GM21529 (cell line): ENCODE results near the gene ZNF496.

Source experiments
- ATAC-seq: cut with Tn5 transposase; IDR thresholded peaks from one replicate; pipeline ENCODE4 v1.9.1; 2021; ENCODE audit not compliant: unreplicated experiment

Gene ZNF496

GRCh38 chr1:247329097-247329617 is 2.5 kb downstream of the ZNF496 start:
- ATAC-seq: no peak

DNA sequence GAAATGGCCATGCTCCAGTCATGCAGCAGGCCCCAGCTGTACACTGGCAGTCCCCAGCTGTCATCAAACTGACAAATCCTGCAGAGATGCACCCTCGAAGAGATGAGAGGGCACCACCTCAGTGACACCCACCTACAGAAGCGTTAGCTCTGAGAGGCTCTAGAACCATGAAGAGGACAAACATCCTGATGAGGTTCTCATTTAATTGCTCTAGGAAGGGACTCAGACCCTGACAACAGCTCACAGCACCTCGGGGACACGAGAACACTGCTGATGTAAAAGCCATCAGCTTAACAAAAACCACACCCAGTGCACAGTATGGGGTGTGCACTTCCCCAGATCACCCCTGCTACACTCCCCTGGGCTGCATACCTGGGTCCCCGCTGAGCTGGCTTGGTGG is 3.4 kb downstream of the ZNF496 start:
- no peak for ATAC-seq

- no peak for ATAC-seq
Observed at GRCh38 chr1:247326411-247327130, 5.1 kb downstream of the ZNF496 start.

- ATAC-seq: no peak
Observed at GRCh38 chr1:247324923-247325322, 6.7 kb downstream of the ZNF496 start.

- ATAC-seq: no peak
Observed at GRCh38 chr1:247324204-247324787, 7.4 kb downstream of the ZNF496 start.

- no peak for ATAC-seq
Observed at GRCh38 chr1:247322849-247323586, 8.6 kb downstream of the ZNF496 start.

- ATAC-seq: no peak
Observed at GRCh38 chr1:247322442-247322841, 9.2 kb downstream of the ZNF496 start.

DNA sequence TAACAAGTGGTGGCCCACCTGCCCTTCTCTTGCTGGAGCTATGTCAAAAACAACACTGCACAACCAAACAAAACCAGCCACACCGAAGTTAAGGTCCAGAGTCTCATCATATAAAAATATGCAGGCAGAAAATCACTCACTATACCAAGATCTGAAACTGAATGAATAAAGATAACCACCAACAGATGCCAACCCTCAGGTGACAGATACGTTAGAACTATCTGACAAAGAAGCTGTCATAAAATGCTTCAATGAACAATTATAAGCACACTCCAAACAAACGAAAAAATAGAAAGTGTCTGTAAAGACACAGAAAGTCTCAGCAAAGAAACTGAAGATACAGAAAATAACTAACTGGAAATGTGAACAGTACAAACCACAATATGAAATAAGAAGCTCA is 14.0 kb downstream of the ZNF496 start:
- ATAC-seq: no peak

DNA sequence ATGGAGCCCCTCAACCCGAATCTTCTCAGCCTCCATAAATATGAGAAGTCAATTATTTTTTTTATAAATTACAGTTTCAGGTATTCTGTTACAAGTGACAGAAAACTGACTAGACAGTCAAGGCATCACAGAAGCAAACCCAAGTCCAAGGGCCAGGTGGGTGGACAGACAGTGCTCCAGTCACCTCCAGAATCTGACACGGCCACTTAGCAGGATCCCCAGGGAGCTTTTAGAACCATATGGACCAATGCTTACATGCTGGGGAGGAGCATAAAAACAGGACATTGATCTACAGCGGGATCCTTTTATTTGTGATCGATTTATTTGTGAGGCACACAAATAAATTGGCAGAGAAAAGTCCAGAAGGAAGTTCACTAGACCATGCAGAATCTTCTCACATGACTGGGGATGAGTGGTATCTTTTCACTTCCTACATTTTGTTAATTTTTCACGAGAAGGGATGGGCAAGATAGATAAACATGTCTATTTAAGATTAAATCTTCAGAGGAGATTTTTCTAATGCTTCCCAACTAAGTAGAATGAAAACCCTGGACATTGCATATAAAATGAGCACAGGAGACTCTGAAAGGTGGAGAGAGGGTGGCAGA is 15.0 kb downstream of the ZNF496 start:
- ATAC-seq: no peak

DNA sequence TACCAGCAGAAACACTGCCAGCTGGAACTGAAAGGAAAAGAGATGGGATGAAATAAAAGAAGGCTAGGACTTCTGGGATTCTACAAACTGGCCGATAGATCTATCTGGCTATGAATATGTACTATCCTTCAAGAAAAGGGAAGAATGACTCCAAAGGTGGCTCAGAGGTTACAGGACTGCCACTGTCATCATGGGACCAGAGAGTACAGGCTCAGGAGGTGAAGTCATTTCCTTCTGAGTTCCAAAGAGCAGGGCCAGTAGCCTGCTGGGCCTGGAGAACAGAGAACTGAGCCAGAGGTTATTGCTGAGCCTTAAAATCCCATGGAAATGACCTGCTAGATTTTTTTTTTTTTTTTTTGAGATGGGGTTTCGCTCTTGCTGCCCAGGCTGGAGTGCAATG is 27.6 kb downstream of the ZNF496 start:
- no peak for ATAC-seq

GRCh38 chr1:247303216-247303615 is 28.5 kb downstream of the ZNF496 start:
- no peak for ATAC-seq

- ATAC-seq: no peak
Observed at GRCh38 chr1:247301176-247301540, 30.5 kb downstream of the ZNF496 start.

- ATAC-seq: no peak
Observed at GRCh38 chr1:247300491-247301175, 31.0 kb downstream of the ZNF496 start.

DNA sequence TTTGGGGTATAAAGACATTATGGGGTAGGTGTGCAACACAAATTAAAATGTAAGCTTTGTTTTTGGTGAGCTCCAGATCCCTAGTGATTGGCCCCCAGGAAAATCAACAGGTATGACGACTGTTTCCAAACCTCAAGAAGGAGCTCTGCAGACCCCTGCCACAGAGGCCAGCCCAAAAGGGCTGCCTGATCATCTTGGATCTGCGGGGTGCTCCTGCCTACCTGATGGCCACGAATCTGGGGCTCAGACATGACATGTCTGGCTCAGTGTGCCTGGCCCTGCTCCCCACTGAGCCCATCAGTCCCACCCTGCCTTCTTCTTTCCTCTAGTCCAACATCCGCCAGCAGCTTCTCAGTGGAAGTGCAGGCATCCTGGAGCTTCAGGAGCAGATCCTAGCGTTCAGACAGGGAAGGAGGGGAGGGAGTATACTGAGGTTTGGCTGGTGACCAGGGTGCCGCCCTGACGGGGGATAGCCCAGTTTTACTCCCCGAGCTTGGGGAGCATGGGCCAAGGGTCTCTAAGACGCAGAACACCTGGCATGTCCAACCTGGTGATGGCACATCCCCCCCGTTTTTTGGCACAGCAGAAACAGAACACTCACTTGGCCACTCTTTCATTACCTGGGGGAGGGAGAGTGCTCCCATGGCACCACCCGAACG is 31.8 kb downstream of the ZNF496 start:
- no peak for ATAC-seq

DNA sequence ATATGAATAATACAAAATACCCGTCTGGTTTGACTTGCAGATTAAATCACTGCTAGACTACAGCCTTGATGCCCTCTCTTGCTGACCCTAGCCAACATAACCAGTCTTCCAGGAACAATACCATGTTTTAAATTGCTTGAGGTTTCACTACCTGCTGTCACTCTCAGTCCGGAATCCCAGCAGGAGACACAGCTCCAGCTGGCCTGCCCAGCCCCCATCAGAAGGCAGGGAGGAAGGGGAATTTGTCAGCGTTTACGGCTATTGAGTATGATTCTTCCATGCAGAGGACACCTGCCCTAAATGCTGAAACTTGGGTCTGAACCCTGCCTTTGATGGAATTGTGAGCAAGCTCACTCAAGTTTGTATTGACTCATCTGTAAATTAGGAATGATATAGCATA is 33.0 kb downstream of the ZNF496 start:
- ATAC-seq: no peak

DNA sequence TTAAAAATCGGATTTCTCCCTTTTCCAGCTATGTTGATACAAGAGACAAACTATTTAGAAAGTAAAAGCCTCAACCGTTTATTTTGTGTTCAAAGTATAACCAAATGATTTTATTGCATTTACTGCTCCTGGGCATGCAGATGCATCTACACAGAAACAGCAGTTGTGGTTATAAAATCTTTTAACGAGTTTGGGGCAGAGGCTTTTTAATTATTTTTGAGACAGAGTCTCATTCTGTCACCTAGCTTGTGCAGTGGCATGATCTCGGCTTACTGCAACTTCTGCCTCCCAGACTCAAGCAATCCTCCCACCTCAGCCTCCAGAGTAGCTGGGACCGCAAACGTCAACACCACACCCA is 33.6 kb downstream of the ZNF496 start:
- no peak for ATAC-seq

DNA sequence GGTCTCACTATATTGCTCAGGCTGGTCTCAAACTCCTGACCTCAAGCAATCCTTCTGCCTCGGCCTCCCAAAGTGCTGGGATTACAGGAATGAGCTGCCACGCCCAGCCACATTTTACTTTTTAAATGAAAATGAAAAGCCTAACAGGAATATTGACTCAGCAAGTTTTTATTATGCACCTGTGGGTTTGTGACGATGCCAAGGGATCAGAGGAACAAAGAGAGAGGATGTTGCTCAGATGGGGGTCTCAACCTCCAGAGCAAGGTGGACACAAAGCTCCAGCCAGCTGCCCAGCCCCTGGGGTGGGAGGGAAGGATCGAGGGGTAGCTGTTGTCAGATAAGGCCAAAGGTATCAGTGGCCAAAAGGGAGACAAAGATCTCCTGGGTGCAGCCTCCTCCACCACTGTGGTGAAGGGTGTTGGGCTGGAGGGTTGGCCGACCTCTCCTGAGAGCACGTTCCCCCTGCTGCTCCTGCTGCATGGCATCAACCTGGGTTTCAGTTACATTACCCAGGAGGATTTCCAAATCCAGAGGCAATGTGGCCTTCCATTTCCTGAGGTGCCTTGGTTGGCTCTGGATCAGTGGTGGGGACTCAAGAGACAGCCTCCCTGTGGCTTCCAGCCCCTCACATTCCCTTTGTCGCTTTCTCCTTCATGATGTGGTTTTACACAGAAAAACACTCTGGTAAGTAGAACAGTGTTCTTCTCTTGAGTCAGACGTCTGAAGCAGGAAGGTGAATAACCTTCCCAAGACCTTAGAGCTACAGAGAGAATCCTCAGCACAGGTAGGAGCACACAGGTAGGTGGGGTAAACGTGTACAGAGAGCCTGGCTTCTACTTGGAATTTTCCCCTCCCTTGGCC is 34.2 kb downstream of the ZNF496 start:
- no peak for ATAC-seq

- ATAC-seq: no peak
Observed at GRCh38 chr1:247296599-247297180, 35.0 kb downstream of the ZNF496 start.

DNA sequence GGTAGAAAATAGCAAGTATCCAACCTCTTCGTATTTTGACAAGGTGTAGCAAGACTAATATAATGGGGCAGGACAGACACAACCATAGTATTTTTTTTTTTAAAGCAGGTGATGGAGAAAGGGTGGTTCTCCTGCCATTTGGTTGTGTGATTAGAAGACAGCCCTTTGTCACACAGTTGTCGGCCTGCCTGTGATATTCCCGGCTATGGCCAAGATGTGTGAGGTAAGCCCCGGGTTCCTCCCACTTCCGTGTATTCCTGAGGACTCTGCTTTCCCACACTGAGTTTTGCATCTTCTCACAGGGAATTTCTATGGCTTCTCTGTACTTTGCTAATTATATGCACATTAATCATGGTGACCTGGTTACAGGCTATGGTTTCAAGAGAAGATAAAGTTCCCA is 35.9 kb downstream of the ZNF496 start:
- no peak for ATAC-seq
